H1 (cell line): ENCODE data around the gene ITPKC. TPM values are rescaled to one million over a fixed set of nuclear protein-coding genes. Genes with fewer than 3 reads are reported as not detected.

Source experiments
- CTCF ChIA-PET: fragments of 300-600 bp; sonication (Branson Sonifier 250); formaldehyde crosslinking; loops from one replicate; lab custom pipeline; 2021; ENCODE audit not compliant: partially characterized antibody; lab: Charles Lee
- POLR2A ChIA-PET: fragments of 300-600 bp; sonication (Branson Sonifier 250); formaldehyde crosslinking; loops from one replicate; lab custom pipeline; 2021; ENCODE audit warnings: inconsistent platforms; ENCODE audit not compliant: partially characterized antibody; lab: Charles Lee
- DNase-seq, 2 experiments: peaks; one replicate each; pipeline versions ENCODE4 v3.0.0 to v3.0.0-alpha.2; 2010 to 2022; ENCODE audit warnings: low spot score in 2 of 2, low read depth in 1 of 2, mixed read lengths in 1 of 2
- FAIRE-seq: peaks from 2 replicates; lab custom pipeline; 2011; peaks lifted over from hg19 to GRCh38; lab: Jason Lieb, UNC
- H2AFZ ChIP-seq: 2 replicates; pipeline ENCODE4 v1.8.1; 2012; ENCODE audit warnings: low read length, inconsistent platforms
- H2AK5ac ChIP-seq: 2 replicates; pipeline ENCODE4 v1.6.1; 2013; ENCODE audit warnings: low read depth, low read length
- H2BK120ac ChIP-seq: replicated peaks from 2 replicates; pipeline ENCODE3; 2013; ENCODE audit warnings: low read depth, low read length, inconsistent platforms
- H2BK12ac ChIP-seq: 2 replicates; pipeline ENCODE4 v1.6.1; 2013; ENCODE audit warnings: low read depth, low read length
- H2BK15ac ChIP-seq: 2 replicates; pipeline ENCODE4 v1.6.1; 2013; ENCODE audit warnings: low read length
- H2BK20ac ChIP-seq: 2 replicates; pipeline ENCODE4 v1.6.1; 2013; ENCODE audit warnings: low read length
- H2BK5ac ChIP-seq: 2 replicates; pipeline ENCODE4 v1.6.1; 2013; ENCODE audit warnings: low read depth, low read length
- H3K14ac ChIP-seq: 2 replicates; pipeline ENCODE4 v1.6.1; 2013; ENCODE audit warnings: inconsistent platforms; ENCODE audit not compliant: insufficient read length
- H3K18ac ChIP-seq: 2 replicates; pipeline ENCODE4 v1.6.1; 2013; ENCODE audit warnings: low read length; ENCODE audit errors: extremely low read depth
- H3K23ac ChIP-seq: 2 replicates; pipeline ENCODE4 v1.6.1; 2013; ENCODE audit warnings: inconsistent platforms; ENCODE audit not compliant: insufficient read length
- H3K23me2 ChIP-seq: 2 replicates; pipeline ENCODE4 v1.6.1; 2013; ENCODE audit warnings: low read depth, low read length
- H3K27ac ChIP-seq: 2 replicates; pipeline ENCODE4 v1.6.1; 2011; ENCODE audit warnings: low read depth, low read length, inconsistent platforms
- H3K27me3 ChIP-seq, 4 experiments: replicated peaks in 1 of 4; 1 replicate in 1 of 4; 2 replicates in 3 of 4; pipeline versions ENCODE4 v1.6.1 to v1.8.1; 2011 to 2013; ENCODE audit warnings: low read length in 3 of 4, mild to moderate bottlenecking in 3 of 4, inconsistent platforms in 2 of 4, mixed read lengths in 2 of 4, moderate library complexity in 1 of 4; ENCODE audit not compliant: control insufficient read depth in 3 of 4, insufficient read depth in 3 of 4; ENCODE audit errors: extremely low read depth in 1 of 4
- H3K36me3 ChIP-seq, 4 experiments: 2 replicates each; pipeline versions ENCODE4 v1.6.1 to v1.8.1; 2011 to 2013; ENCODE audit warnings: mild to moderate bottlenecking in 4 of 4, low read length in 3 of 4, moderate library complexity in 2 of 4, control low read depth in 1 of 4, inconsistent platforms in 1 of 4; ENCODE audit not compliant: insufficient read depth in 4 of 4, control insufficient read depth in 2 of 4
- H3K4ac ChIP-seq: replicated peaks from 2 replicates; pipeline ENCODE3; 2013; ENCODE audit warnings: low read length, low read depth, mixed read lengths, inconsistent platforms; ENCODE audit not compliant: insufficient read length
- H3K4me1 ChIP-seq, 4 experiments: replicated peaks in 1 of 4; 1 replicate in 1 of 4; 2 replicates in 3 of 4; pipeline versions ENCODE4 v1.6.1 to v1.8.1; 2011 to 2013; ENCODE audit warnings: low read length in 3 of 4, inconsistent platforms in 2 of 4, mixed read lengths in 1 of 4; ENCODE audit not compliant: insufficient read depth in 4 of 4, control insufficient read depth in 3 of 4
- H3K4me2 ChIP-seq, 2 experiments: 2 replicates each; pipeline versions ENCODE4 v1.6.1 to v1.8.1; 2011 to 2013; ENCODE audit warnings: low read depth in 2 of 2, low read length in 2 of 2, control low read depth in 1 of 2, inconsistent platforms in 1 of 2, mild to moderate bottlenecking in 1 of 2; ENCODE audit not compliant: insufficient read depth in 1 of 2
- H3K4me3 ChIP-seq, 4 experiments: fragments of 200-600, 300-600 bp in 1 of 4; sonication (generic), shearing (Covaris generic), sonication (Bioruptor Twin) in 1 of 4; 2 replicates each; pipeline versions ENCODE4 v1.5.1 to v1.8.1; 2011 to 2016; ENCODE audit warnings: low read length in 4 of 4, low read depth in 3 of 4, control low read depth in 2 of 4, inconsistent platforms in 2 of 4, mild to moderate bottlenecking in 2 of 4, mixed read lengths in 1 of 4, moderate library complexity in 1 of 4; ENCODE audit not compliant: insufficient read depth in 2 of 4; ENCODE audit errors: extremely low read depth in 1 of 4
- H3K56ac ChIP-seq: replicated peaks from 2 replicates; pipeline ENCODE3; 2013; ENCODE audit warnings: low read depth, mild to moderate bottlenecking, mixed read lengths, low read length, inconsistent platforms; ENCODE audit not compliant: insufficient read length
- H3K79me1 ChIP-seq: 2 replicates; pipeline ENCODE4 v1.6.1; 2013; ENCODE audit warnings: low read depth, low read length, control low read depth
- H3K79me2 ChIP-seq, 2 experiments: 2 replicates each; pipeline versions ENCODE4 v1.6.1 to v1.8.1; 2012 to 2013; ENCODE audit warnings: low read length in 2 of 2, mild to moderate bottlenecking in 2 of 2, inconsistent platforms in 1 of 2; ENCODE audit not compliant: insufficient read depth in 2 of 2, control insufficient read depth in 1 of 2
- H3K9ac ChIP-seq, 4 experiments: replicated peaks in 1 of 4; 1 replicate in 1 of 4; 2 replicates in 3 of 4; pipeline versions ENCODE4 v1.6.1 to v1.8.1; 2011 to 2013; ENCODE audit warnings: low read depth in 3 of 4, low read length in 3 of 4, control low read depth in 2 of 4, mild to moderate bottlenecking in 2 of 4, moderate library complexity in 2 of 4, inconsistent platforms in 1 of 4; ENCODE audit errors: extremely low read depth in 1 of 4
- H3K9me3 ChIP-seq, 2 experiments: 2 replicates each; pipeline versions ENCODE4 v1.6.1 to v1.8.1; 2012 to 2013; ENCODE audit warnings: mild to moderate bottlenecking in 2 of 2, moderate library complexity in 2 of 2, control low read depth in 1 of 2, inconsistent platforms in 1 of 2, low read depth in 1 of 2, low read length in 1 of 2, mixed read lengths in 1 of 2; ENCODE audit not compliant: insufficient read depth in 2 of 2
- H4K20me1 ChIP-seq, 2 experiments: replicated peaks in 1 of 2; 2 replicates each; pipeline versions ENCODE3 to v1.8.1; 2011 to 2013; ENCODE audit warnings: inconsistent platforms in 2 of 2, low read length in 2 of 2, mild to moderate bottlenecking in 1 of 2; ENCODE audit not compliant: insufficient read depth in 2 of 2, control insufficient read depth in 1 of 2
- H4K5ac ChIP-seq: 2 replicates; pipeline ENCODE4 v1.6.1; 2013; ENCODE audit warnings: low read length, low read depth, mixed read lengths, inconsistent platforms; ENCODE audit not compliant: insufficient read length
- H4K8ac ChIP-seq: 2 replicates; pipeline ENCODE4 v1.8.0; 2013; ENCODE audit warnings: mild to moderate bottlenecking, moderate library complexity, low read length, inconsistent platforms; ENCODE audit not compliant: insufficient read depth; ENCODE audit errors: extremely low read depth
- H4K91ac ChIP-seq: replicated peaks from 2 replicates; pipeline ENCODE3; 2013; ENCODE audit warnings: low read length, mixed read lengths, inconsistent platforms; ENCODE audit not compliant: insufficient read length
- EP300 ChIP-seq, 2 experiments: IDR thresholded peaks; 1 replicate in 1 of 2; 2 replicates in 1 of 2; pipeline ENCODE4 v1.6.1; 2011 to 2012; ENCODE audit warnings: low read depth in 2 of 2, low read length in 2 of 2, mild to moderate bottlenecking in 2 of 2, borderline replicate concordance in 1 of 2, inconsistent platforms in 1 of 2, moderate library complexity in 1 of 2
- HDAC6 ChIP-seq: IDR thresholded peaks from one replicate; pipeline ENCODE4 v1.7.1; 2012; ENCODE audit warnings: low read depth, mild to moderate bottlenecking, inconsistent platforms, low read length, moderate library complexity
- MAFK ChIP-seq: IDR thresholded peaks from 2 replicates; pipeline ENCODE4 v1.6.1; 2012; ENCODE audit warnings: low read depth, mild to moderate bottlenecking, improper control_type of control experiment, low read length
- NRF1 ChIP-seq: IDR thresholded peaks from 2 replicates; pipeline ENCODE4 v1.6.1; 2011; ENCODE audit warnings: mild to moderate bottlenecking, low read depth, low read length, improper control_type of control experiment
- POLR2A ChIP-seq, 2 experiments: IDR thresholded peaks; 1 replicate in 1 of 2; 2 replicates in 1 of 2; pipeline ENCODE4 v1.6.1; 2011; ENCODE audit warnings: low read depth in 2 of 2, low read length in 2 of 2, mild to moderate bottlenecking in 2 of 2; ENCODE audit errors: control extremely low read depth in 1 of 2
- WGBS, 2 experiments: shearing (Covaris generic) in 1 of 2; methylation state at CpG; one replicate each; pipeline versions ENCODE4 v1.1.6 to v1.1.7; 2013 to 2015; ENCODE audit warnings: low lambda C conversion rate in 2 of 2, mixed read lengths in 2 of 2, inconsistent platforms in 1 of 2, low coverage in 1 of 2, missing lambda C conversion rate in 1 of 2; ENCODE audit not compliant: insufficient replicate concordance in 2 of 2, insufficient coverage in 1 of 2, insufficient read length in 1 of 2; ENCODE audit errors: extremely low coverage in 1 of 2, missing lambda C conversion rate in 1 of 2; 5-methylcytosine and 5-hydroxymethylcytosine counted together
- polyA plus RNA-seq, 7 experiments: library from polyadenylated mRNA; depleted of rRNA in 3 of 7; stranded (reverse) in 5 of 7; unstranded in 2 of 7; fragments of >200 nt in 5 of 7; fragments of 200-250 nt in 2 of 7; gene quantifications; 1 replicate in 5 of 7; 2 replicates in 1 of 7; 4 replicates in 1 of 7; pipeline versions ENCODE4 v1.2.1 to v1.2.3, GENCODE V29; 2011 to 2013; ENCODE audit warnings: missing spikeins in 2 of 7, mixed read lengths in 2 of 7
- total RNA-seq: library from RNA; stranded (reverse); fragmentation: NEBNext Ultra II Directional; extraction: Animal tissue kit (Norgen Biotek cat#: 25700); gene quantifications from 2 replicates; pipeline ENCODE4 v1.2.1, GENCODE V29; 2021

Gene ITPKC
- total and polyA plus RNA-seq, 2 of the 8 experiments (the other 6 are each of a cell fraction or from before 2014, with no cell fraction given): 5.2 to 8.9 TPM

DNA sequence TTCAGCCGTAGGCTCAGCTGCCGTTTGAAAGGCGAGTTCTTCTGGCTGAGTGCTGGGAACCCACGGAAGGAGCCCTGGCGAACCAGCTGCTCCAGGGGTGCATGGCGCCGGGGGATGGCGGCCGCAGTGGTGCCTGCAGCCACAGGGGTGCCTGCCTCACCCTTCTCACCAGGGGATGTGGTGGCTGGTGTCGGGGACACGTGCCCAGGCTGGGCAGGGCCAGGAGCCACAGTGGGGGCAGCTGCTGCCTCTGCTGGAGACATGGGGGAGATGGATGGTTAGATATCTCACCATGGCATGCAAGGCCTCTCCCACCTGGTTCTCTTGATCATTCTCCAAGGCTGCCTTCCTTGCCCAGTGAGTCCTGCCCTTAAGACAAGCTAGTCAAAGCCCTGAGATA lies 43.5 kb upstream of the ITPKC start:
- no peak overlapping the region for H3K56ac ChIP-seq
- H2BK12ac ChIP-seq: no peak overlapping the region
- DNase-seq: no peak
- no peak overlapping the region for H2AFZ ChIP-seq
- H3K9ac ChIP-seq: no peak overlapping the region
- CTCF ChIA-PET: interaction anchor here (0.9 kb wide), 1 partner anchor 18 kb away, joined by 3 read pairs; no protein-coding TSS in a partner anchor
- no peak overlapping the region for H3K4ac ChIP-seq
- no peaks in the 10 kb centered on the region for H3K9me3 ChIP-seq
- no peak overlapping the region for H4K5ac ChIP-seq
- no peak for FAIRE-seq
- H3K79me1 ChIP-seq: no peaks in the 10 kb centered on the region
- peaks cover 0 to 11% of the 10 kb centered on the region in 2 experiments for H4K20me1 ChIP-seq
- H3K14ac ChIP-seq: no peak overlapping the region
- H3K4me1 ChIP-seq: no peaks in the 10 kb centered on the region
- no peak overlapping the region for H3K23ac ChIP-seq
- no peak overlapping the region for H2BK20ac ChIP-seq
- no peak overlapping the region for H3K27ac ChIP-seq
- H2AK5ac ChIP-seq: no peak overlapping the region
- no peak for TF ChIP-seq NRF1
- no peak for TF ChIP-seq POLR2A (IDR thresholded peaks at IDR 0.05; ENCODE audit: control extremely low read depth in 1 of 2, low read depth in 2 of 2, low read length in 2 of 2)
- no peak for TF ChIP-seq HDAC6
- no peak for TF ChIP-seq EP300 (IDR thresholded peaks at IDR 0.05; ENCODE audit: borderline replicate concordance in 1 of 2, low read depth in 2 of 2, low read length in 2 of 2)
- no peak for TF ChIP-seq MAFK
- POLR2A ChIA-PET: interaction anchor here (0.8 to 1.9 kb wide), 4 partner anchors 8 to 133 kb away, joined by 3 to 9 read pairs (median 4); no protein-coding TSS in a partner anchor
- no peak overlapping the region for H3K4me3 ChIP-seq
- no peaks in the 10 kb centered on the region; a peak in 1 of 7 replicates for H3K27me3 ChIP-seq
- H3K18ac ChIP-seq: no peak overlapping the region
- no peaks in the 10 kb centered on the region for H3K79me2 ChIP-seq
- no peak overlapping the region for H4K91ac ChIP-seq
- no peak overlapping the region for H4K8ac ChIP-seq
- H3K23me2 ChIP-seq: peaks cover 2% of the 10 kb centered on the region; the same call in 1 of the 2 replicates
- H2BK15ac ChIP-seq: no peak overlapping the region
- H3K36me3 ChIP-seq: peaks cover 11 to 64% (median 34%) of the 10 kb centered on the region in 4 experiments; a peak in 7 of 8 replicates
- H3K4me2 ChIP-seq: no peak overlapping the region
- no peak overlapping the region for H2BK120ac ChIP-seq
- no peak overlapping the region for H2BK5ac ChIP-seq
- 98% methylated on average over 11 of the region's 11 CpGs; no CpG with 5 or more reads in 1 of the 2 experiments for WGBS, 2 experiments
